ENCODE results near the gene ANTXR2. TPM values are rescaled to one million over a fixed set of nuclear protein-coding genes. Genes with fewer than 3 reads are reported as not detected.
"Not testable (repeated sequence)": the region's sequence is repeated elsewhere in the genome, so short reads cannot be mapped to it uniquely, and the experiment has no call there.

The ANTXR2 gene
- 11.3 and 18.9 TPM in 2 replicates for total RNA-seq (2014; rRNA removed; shearing (Covaris generic))

DNA sequence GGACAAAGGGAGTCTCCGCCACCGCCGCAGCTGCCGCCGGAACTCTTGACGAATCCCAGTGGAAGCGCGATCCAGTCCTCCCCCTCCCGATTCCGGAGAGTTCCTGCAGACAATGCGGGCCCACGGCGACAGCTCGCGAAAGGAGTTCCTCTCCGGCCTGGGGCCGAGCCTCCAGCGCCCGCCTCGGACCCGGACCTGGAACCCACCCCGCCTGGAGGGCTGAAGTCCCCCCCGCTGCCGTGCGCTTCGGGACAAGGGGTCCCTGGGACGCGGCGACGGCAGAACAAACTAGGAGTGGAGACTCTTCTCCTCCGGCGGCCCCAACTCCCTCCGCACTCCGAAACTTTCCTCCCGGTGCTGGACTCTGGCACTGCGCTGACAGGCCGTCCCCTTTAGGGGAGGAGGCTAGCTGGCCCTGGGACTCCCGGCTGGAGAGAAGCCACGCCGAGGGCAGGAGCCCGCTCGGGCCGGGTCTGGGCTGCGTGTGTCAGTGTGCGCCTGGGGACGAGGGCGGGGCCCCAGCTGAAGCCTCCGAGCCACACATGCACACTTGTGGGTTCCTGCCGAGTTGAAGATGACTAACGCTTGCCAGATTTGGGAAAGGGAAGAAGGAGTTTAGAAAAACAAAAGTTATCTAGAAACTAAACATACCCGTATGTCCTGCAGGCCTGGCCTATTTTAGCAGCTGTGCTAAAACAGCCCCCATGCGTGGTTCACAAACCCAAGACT is at the start of gene ANTXR2:
ANTXR2 (minus strand) TSS at position 486 of the 729 bp plus-strand sequence. CDS start 669 bp downstream, outside the sequence.
- peak; percentile 93 for DNase-seq (ENCODE audit: low read depth)

DNA sequence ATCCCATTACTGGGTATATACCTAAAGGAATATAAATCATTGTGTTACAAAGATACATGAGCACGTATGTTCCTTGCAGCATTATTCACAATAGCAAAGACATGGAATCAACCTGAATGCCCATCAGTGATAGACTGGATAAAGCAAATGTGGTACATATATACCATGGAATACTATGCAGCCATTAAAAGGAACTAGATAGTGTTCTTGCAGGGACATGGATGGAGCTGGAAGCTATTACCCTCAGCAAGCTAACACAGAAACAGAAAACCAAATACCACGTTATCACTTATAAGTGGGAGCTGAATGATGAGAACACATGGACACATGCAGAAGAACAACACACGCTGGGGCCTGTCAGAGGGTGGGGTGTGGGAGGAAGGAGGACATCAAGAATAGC is 48.8 kb upstream of the ANTXR2 start:
- not testable (repeated sequence) for DNase-seq (ENCODE audit: low read depth)

DNA sequence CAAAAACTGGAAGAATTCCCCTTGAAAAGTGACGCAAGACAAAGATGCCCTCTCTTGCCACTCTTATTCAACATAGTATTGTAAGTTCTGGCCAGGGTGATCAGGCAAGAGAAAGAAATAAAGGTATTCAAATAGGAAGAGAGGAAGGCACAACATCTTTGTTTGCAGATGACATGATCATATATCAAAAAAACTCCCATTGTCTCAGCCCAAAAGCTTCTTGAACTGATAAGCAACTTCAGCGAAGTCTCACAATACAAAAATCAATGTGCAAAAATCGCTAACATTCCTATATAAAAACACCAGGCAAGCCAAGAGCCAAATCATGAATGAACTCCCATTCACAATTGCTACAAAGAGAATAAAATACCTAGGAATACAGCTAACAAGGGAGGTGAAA is 46.6 kb upstream of the ANTXR2 start:
- DNase-seq (ENCODE audit: low read depth) = not testable (repeated sequence)

GRCh38 chr4:80116516-80116915 is 43.5 kb upstream of the ANTXR2 start:
- no peak for DNase-seq (ENCODE audit: low read depth)

DNA sequence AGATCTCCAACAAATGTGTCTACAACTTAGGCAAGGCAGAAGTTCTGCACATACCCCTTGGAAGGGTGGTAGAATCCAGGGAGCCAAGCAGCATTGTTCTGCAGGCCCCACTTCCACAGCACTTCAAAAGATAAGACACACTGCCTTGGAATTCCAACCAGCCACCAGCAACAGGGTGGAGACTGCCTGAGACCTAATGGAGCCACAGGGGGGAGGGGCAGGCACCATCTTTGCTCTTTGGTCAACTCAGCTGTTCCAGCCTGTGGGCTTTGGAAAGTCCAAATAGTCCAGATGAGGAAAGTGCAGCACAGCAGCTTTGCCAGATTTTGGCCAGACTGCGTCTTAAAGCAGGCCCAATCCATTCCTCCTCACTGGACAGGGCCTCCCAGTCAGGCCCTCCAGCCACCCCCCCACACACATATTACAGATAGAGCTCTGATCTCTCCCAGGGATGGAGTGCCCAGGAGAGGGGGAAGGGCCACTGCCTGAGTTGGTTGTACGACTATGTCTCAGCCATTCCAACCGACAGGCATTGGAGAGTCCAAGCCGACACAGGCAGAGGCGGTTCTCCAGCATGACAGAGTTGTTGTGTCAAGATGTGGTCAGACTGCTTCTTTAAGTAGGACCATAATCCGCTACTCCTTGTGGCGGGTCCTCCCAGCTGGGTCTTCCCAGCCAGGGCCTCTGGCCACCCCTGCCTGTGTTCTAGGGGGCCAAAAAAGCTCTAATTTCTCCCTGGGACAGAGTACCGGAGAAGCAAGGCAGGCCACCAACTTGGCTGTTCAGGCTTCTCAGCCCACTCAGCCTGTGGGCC is 42.5 kb upstream of the ANTXR2 start:
- peak; percentile 20 for DNase-seq (ENCODE audit: low read depth)

DNA sequence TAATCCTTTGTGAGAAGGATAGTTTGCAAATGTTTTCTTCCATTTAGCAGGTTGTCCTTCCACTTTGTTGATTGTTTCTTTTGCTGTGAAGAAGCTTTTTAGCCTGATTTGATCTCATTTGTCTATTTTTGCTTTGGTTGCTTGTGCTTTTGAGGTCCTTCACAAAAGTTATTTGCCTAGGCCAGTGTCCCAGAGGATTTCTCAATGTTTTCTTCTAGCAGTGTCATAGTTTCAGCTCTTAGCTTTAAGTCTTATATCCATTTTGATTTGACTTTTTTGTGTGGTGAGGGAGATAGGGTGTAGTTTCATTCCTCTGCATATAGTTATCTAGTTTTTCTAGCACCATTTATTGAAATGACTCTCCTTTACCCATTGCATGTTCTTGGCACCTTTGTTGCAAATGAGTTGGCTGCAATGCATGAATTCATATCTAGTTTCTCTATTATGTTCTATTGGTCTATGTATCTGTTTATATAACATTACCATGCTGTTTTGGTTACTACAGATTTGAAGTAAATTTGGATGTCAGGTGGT is 41.8 kb upstream of the ANTXR2 start:
- no peak for DNase-seq (ENCODE audit: low read depth)

DNA sequence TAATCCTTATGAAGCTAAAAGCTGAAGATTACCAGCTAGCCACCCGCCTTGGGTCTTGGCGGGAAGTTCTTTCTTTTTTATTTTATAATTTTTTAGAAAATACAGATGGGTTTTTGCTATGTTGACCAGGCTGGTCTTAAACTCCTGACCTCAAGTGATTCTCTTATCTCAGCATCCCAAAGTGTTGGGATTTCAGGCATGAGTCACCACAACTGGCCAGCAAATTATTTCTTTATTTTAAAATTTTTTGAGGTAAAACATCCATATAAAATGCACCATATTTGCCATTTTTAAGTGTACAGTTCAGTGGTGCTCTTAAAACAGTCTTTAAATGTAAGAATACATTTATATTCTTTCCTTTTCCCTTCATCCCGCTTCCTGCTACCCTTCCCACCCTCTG is 40.6 kb upstream of the ANTXR2 start:
- DNase-seq (ENCODE audit: low read depth) = no peak

- DNase-seq (ENCODE audit: low read depth) = no peak
These were observed 39.2 kb upstream of the ANTXR2 start for GRCh38 chr4:80112236-80112635.

DNA sequence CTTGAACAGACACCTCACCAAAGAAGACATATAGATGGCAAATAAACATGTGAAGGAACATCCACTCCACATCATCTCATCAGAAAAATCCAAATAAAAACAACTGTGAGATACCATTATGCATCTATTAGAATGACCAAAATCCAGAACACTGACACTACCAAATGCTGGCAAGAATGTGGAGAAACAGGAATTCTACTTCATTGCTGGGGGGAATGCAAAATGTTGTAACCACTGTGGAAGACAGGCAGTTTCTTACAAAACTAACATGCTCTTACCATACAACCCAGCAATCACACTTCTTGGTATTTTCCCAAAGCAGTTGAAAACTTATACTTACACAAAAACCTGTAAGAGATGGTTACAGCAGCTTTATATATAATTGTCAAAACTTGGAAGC is 38.2 kb upstream of the ANTXR2 start:
- no peak for DNase-seq (ENCODE audit: low read depth)

GRCh38 chr4:80107374-80107773 is 34.3 kb upstream of the ANTXR2 start:
- no peak for DNase-seq (ENCODE audit: low read depth)

- DNase-seq (ENCODE audit: low read depth) = no peak
These were observed 31.9 kb upstream of the ANTXR2 start for GRCh38 chr4:80104927-80105326.

GRCh38 chr4:80103629-80104028 is 30.6 kb upstream of the ANTXR2 start:
- DNase-seq (ENCODE audit: low read depth) = no peak

DNA sequence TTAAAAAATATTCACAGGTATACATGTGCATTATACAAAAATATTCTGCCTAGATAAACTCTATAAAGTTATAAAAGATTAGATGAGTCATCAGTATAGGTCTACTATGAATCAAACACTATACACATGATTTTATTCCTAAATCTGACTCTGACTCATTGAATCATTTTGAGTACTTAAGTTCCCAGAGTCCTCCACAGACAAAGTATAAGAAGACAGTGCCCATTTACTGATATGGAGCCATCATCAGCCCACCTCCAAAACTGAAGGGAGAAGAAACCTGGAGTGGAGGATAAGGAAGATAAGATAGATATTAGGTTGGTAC is 28.7 kb upstream of the ANTXR2 start:
- DNase-seq (ENCODE audit: low read depth) = peak; percentile 24

DNA sequence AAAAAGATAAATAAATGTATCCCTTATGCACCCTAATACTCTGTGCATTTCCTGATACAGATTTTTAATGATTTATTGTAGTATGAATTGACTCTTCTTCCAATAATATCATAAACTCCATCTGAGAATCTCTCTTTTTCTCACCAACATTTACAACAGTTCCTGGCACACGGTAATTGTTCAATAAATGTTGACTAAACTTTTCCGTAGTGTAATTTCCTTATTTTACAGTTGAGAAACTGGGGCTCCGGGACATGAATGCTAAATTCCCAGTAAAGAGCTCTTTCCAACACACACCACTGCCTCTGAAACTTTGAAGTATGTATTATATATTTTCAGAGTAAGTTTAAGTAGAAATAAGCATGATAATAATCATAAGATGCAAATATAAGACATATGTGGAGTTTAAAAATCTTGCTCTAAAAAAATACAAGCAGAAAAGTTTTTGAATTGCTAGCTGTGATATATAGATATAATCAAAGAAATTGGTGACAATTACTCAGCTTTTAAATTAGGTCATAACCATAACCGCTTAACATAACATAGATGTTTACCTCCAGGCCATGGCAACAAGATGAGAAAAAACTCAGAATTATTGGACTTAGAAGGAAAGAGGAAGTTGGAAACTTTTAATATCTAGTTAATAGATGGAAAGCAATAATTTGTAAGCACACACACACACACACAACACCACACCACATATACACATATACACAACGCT is 28.2 kb upstream of the ANTXR2 start:
- no peak for DNase-seq (ENCODE audit: low read depth)

DNA sequence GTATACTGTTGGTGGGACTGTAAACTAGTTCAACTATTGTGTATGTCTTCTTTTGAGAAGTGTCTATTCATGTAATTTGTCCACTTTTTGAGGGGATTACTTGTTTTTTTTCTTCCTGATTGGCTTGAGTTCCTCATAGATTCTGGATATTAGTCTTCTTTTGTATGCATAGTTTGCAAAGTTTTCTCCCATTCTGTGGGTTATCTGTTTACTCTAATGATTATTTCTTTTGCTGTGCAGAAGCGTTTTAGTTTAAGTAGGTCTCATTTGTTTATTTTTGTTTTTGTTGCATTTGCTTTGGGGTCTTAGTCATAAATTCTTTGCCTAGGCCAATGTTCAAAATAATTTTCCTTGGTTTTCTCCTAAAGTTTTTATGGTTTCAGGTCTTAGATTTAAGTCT is 26.6 kb upstream of the ANTXR2 start:
- DNase-seq (ENCODE audit: low read depth) = no peak

DNA sequence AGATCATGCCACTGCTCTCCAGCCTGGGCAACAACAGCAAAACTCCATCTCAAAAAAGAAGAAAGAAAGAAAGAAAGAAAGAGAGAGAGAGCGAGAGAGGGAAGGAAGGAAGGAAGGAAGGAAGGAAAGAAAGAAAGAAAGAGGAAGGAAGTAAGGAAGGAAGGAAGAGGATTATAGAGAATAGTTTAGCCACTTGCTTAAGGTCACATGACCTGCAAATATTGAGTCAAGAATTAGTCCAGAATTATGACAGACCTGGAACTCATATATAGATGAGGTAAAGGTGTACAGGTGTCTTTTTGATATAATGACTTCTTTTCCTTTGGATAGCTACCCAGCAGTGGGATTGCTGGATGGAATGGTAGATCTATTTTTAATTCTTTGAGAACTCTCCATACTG is 25.6 kb upstream of the ANTXR2 start:
- no peak for DNase-seq (ENCODE audit: low read depth)

GRCh38 chr4:80097400-80098177 is 24.6 kb upstream of the ANTXR2 start:
- peak; percentile 69 for DNase-seq (ENCODE audit: low read depth)

DNA sequence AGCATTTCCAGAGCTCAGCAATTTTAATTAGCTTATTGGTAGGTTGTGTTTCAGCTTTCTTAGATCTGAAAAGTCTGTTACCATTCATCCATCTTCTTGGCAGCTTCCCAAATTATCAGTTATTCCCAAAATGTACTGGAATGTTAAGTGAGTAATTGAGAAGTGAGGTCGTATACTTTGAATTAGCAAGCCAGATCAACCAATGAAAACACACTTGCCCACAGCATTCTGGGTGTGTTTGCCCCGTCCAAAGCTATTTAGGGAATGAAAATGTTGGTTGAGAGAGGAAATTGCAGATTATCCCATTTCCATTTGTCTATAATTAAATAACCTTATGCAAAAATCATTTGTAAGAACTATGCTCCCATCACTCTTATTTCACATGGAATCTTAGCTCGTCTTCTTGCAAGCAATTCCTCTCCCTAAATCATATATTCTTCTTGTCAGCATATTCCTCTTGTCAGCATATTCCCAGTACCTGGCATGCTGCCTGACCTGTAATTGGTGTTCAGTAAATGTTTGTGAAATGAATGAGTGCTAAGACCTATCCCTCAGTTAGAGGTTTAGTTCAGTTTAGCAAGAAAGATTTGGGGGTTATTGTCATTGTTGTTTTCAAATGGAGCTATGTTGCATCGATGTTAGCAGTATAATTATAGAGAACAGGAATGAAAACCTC is 23.3 kb upstream of the ANTXR2 start:
- DNase-seq (ENCODE audit: low read depth) = no peak

DNA sequence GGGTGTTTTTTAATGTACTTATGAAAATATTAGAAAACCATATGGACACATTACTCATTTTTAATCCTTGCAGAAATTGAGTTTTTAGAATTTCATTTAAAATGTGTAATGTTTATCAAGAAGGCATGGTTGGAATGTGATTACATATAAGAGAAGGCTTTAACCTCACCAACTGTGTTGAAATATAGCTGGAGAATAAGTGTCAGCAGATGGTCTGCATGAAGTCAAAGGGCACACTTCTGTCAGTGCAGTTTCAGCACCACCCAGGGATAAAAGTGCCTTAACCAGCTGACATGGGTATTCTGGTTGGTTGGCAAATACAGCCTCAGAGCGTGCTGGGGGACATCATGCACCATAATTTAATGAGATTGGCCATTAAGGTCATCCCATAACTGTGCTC is 21.2 kb upstream of the ANTXR2 start:
- no peak for DNase-seq (ENCODE audit: low read depth)

- DNase-seq (ENCODE audit: low read depth) = no peak
These were observed 20.5 kb upstream of the ANTXR2 start for GRCh38 chr4:80093563-80093962.

GRCh38 chr4:80092847-80093246 is 19.8 kb upstream of the ANTXR2 start:
- DNase-seq (ENCODE audit: low read depth) = no peak

Measured in M059J (cell line).